DND-41 (cell line): Measurements from ENCODE around the gene TRANK1.

Experiments used
- CTCF ChIP-seq: IDR thresholded peaks from 2 replicates; pipeline ENCODE4 v1.5.1; 2012; ENCODE audit warnings: borderline replicate concordance, low read length, moderate library complexity, mild to moderate bottlenecking; ENCODE audit not compliant: poor library complexity, severe bottlenecking; ENCODE audit errors: extremely low read depth
- EZH2 ChIP-seq: IDR thresholded peaks from 3 replicates; pipeline ENCODE4 v1.6.1; 2012; ENCODE audit warnings: borderline replicate concordance, low read depth, mild to moderate bottlenecking, moderate library complexity, low read length, inconsistent platforms; ENCODE audit not compliant: severe bottlenecking

DNA sequence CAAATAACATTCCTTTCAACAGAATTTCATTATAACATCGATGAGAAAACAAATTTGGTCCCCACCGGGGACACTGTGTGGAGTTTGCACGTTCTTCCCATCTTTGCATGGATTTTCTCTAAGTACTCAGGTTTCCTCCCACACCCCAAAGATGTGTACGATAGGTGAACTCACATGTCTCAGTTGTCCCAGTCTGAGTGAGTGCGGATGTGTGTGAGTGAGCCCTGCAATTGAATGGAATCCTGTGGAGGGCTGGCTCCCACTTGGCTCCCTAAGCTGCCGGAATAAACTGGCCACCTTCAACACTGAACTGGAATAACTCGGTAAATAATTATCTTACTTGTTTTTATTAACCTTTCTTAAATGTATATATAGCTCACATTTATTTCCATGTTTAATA lies 77.0 kb downstream of the TRANK1 start:
- TF ChIP-seq CTCF: no peak
- no peak for TF ChIP-seq EZH2
